Measurements from ENCODE around the gene PHRF1. TPM values are rescaled to one million over a fixed set of nuclear protein-coding genes. Genes with fewer than 3 reads are reported as not detected.

Gene PHRF1
- total and polyA plus RNA-seq, 7 donors = 6.6 to 29.3 (median 16.1) TPM

DNA sequence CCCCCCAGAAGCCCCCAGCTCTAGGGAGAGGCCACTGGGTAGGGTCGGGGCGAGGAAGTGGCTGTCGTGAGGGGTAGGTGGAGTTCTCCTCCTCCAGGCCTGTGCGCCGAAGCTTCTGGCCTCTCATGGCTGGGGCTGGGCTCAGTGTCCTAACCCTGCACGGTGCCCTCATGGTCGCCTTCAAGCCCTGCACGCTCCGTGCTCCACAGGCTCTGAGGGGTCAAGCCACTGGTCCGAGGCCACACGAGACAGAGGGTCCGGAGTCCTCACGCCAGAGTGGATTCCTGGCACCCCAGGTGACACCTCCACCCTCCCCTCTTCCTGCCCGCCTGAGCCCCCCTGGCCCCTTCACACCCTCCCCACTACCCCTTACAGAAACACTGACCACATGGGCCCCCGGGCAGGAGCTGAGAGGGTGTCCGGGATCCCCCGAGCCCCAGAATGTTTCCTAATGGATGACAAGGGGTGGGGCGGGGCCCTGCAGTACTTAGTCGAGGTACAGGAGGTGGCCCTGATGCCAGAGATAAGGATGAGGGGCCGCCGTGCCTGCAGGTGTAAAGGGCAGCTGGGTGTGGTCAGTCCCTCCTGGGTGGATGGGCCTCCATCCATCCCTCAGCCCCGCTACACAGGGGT, 49.5 kb downstream of the PHRF1 start:
- Histone ChIP-seq H3K27ac (no peak overlapping the region), H3K4me1 (peaks cover 0 to 29% (median 25%) of the 10 kb centered on the region in 4 donors), H3K36me3 (peaks cover 0 to 18% (median 3%) of the 10 kb centered on the region in 4 donors), H3K4me3 (no peak overlapping the region), H3K9me3 (no peaks in the 10 kb centered on the region), H3K27me3 (peaks cover 0 to 37% (median 0%) of the 10 kb centered on the region in 3 donors)
- no peak for TF ChIP-seq POLR2A (IDR thresholded peaks at IDR 0.05)
- TF ChIP-seq POLR2AphosphoS5 (IDR thresholded peaks at IDR 0.05) = no peak
- no peak for TF ChIP-seq EP300 (IDR thresholded peaks at IDR 0.05)
- TF ChIP-seq, protein P1, sequence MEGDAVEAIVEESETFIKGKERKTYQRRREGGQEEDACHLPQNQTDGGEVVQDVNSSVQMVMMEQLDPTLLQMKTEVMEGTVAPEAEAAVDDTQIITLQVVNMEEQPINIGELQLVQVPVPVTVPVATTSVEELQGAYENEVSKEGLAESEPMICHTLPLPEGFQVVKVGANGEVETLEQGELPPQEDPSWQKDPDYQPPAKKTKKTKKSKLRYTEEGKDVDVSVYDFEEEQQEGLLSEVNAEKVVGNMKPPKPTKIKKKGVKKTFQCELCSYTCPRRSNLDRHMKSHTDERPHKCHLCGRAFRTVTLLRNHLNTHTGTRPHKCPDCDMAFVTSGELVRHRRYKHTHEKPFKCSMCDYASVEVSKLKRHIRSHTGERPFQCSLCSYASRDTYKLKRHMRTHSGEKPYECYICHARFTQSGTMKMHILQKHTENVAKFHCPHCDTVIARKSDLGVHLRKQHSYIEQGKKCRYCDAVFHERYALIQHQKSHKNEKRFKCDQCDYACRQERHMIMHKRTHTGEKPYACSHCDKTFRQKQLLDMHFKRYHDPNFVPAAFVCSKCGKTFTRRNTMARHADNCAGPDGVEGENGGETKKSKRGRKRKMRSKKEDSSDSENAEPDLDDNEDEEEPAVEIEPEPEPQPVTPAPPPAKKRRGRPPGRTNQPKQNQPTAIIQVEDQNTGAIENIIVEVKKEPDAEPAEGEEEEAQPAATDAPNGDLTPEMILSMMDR (IDR thresholded peaks at IDR 0.05) = no peak
- intact Hi-C loops (cut with DNase I) = no loop called here
- 14 to 70% methylated on average over 22 of the region's 22 CpGs for WGBS, 2 donors
- peak; percentile 65 for DNase-seq

DNA sequence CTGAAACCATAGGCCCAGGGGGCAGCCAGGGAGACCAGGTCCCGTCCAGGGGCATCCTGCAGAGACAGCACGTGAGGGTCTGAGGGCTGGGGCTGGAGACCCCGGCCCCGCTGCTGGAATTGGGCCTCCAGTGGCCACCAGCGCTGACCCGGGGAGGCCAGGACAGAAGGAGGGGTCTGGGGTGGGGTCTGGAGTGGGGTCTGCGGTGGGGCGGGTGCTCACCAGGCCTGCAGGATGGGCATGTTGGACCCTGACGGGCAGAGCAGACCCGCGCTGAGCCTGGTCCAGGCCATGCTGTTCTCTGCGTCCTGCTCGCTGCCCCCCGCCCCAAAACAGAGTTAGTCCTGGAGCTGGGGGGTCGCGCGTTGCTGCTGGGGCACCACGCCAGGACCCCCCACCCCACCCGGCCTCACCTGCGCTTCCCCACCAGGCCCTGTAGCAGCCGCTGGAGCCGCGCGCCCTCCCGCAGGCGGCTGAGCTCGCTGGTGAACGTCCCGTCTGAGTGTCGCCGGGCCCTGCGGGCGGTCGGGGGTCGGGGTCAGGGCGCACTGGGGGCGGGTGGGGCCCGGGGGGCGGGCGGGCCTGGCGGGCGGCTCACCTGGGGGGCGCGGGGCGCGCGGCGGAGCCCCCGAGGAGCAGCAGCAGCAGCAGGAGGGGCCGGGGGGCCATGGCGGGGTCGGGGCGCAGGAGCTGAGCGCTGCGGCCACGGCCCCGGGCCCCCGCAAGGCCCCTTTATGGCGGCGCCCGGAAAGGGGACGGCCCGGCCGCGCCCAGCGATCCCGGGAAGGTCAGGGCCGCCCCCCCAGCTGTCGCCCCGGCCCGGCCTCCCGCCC, 50.4 kb downstream of the PHRF1 start, which contains the start of gene SCT:
TSS of gene SCT (minus strand) at position 707 of the 833 bp plus-strand sequence. CDS start at position 669, 38 bp downstream.
- intact Hi-C loops (cut with DNase I) = no loop called here
- no peak within 1 kb of the TSS for H3K4me3 ChIP-seq
- no peaks in the 10 kb centered on the region for H3K9me3 ChIP-seq
- TF ChIP-seq POLR2A (IDR thresholded peaks at IDR 0.05) = no peak
- TF ChIP-seq, protein P1 (IDR thresholded peaks at IDR 0.05) = no peak
- TF ChIP-seq EP300 (IDR thresholded peaks at IDR 0.05) = no peak
- TF ChIP-seq POLR2AphosphoS5 (IDR thresholded peaks at IDR 0.05) = no peak
- H3K27ac ChIP-seq = no peak within 1 kb of the TSS
- peaks cover 0 to 37% (median 0%) of the 10 kb centered on the region in 3 donors for H3K27me3 ChIP-seq
- 3 to 7% methylated on average over 72 of the region's 72 CpGs for whole genome bisulfite sequencing, 2 donors
- DNase-seq = peak; percentile 62
- H3K4me1 ChIP-seq = peaks cover 0 to 29% (median 25%) of the 10 kb centered on the region in 4 donors
- H3K36me3 ChIP-seq = peaks cover 0 to 18% (median 3%) of the 10 kb centered on the region in 4 donors

- 15 to 18% methylated on average over 28 of the region's 28 CpGs for WGBS, 2 donors
- intact Hi-C loops (cut with DNase I) = no loop called here
- Histone ChIP-seq H3K4me1 (peaks cover 0 to 29% (median 25%) of the 10 kb centered on the region in 4 donors), H3K9me3 (no peaks in the 10 kb centered on the region), H3K4me3 (no peak overlapping the region), H3K27ac (no peak overlapping the region), H3K36me3 (peaks cover 0 to 23% (median 3%) of the 10 kb centered on the region in 4 donors), H3K27me3 (peaks cover 0 to 37% (median 0%) of the 10 kb centered on the region in 3 donors)
- no peak for DNase-seq
- no peak for TF ChIP-seq POLR2A (IDR thresholded peaks at IDR 0.05)
- TF ChIP-seq, protein P1 (IDR thresholded peaks at IDR 0.05) = no peak
- no peak for TF ChIP-seq EP300 (IDR thresholded peaks at IDR 0.05)
- TF ChIP-seq POLR2AphosphoS5 (IDR thresholded peaks at IDR 0.05) = no peak
These were observed 51.0 kb downstream of the PHRF1 start for GRCh38 chr11:627308-627576.

GRCh38 chr11:628056-628455, 51.8 kb downstream of the PHRF1 start:
- WGBS, 2 donors = 94% methylated on average over 31 of the region's 31 CpGs
- peak overlapping the region in 2 of 4 donors; percentile 8 to 63 for H3K27ac ChIP-seq
- TF ChIP-seq, protein P1 (IDR thresholded peaks at IDR 0.05) = no peak
- no peak for TF ChIP-seq EP300 (IDR thresholded peaks at IDR 0.05)
- TF ChIP-seq POLR2AphosphoS5 (IDR thresholded peaks at IDR 0.05) = no peak
- TF ChIP-seq POLR2A (IDR thresholded peaks at IDR 0.05) = no peak
- H3K4me1 ChIP-seq = peaks cover 0 to 29% (median 25%) of the 10 kb centered on the region in 4 donors
- H3K4me3 ChIP-seq = no peak overlapping the region
- no peak for DNase-seq
- peaks cover 0 to 36% (median 0%) of the 10 kb centered on the region in 3 donors for H3K27me3 ChIP-seq
- H3K36me3 ChIP-seq = peaks cover 0 to 24% (median 2%) of the 10 kb centered on the region in 4 donors
- H3K9me3 ChIP-seq = no peaks in the 10 kb centered on the region
- intact Hi-C loops (cut with DNase I) = no loop called here
